ENCODE data around the gene SNAI3. TPM values are rescaled to one million over a fixed set of nuclear protein-coding genes. Genes with fewer than 3 reads are reported as not detected.
A peak's percentile ranks its signal among the peaks of the same experiment; 100 is the strongest.

The SNAI3 gene
- total RNA-seq, 1 donor from 2014 or later, result not detected

- DNase-seq (ENCODE audit: low read depth) (no peak), FAIRE-seq (no peak)
- H3K27me3 ChIP-seq (ENCODE audit: control insufficient read depth, insufficient read depth, low read length), result no peaks in the 10 kb centered on the region
- TF ChIP-seq CTCF (IDR thresholded peaks at IDR 0.05; ENCODE audit: insufficient read depth, low read length, severe bottlenecking), result no peak
- peaks cover 35% of the 10 kb centered on the region for H3K36me3 ChIP-seq (ENCODE audit: control insufficient read depth, insufficient read depth, low read length)
- no peak overlapping the region for H3K4me3 ChIP-seq (ENCODE audit: low read depth, low read length)
These were observed 29.2 kb upstream of the SNAI3 start for GRCh38 chr16:88715312-88716190.

DNA sequence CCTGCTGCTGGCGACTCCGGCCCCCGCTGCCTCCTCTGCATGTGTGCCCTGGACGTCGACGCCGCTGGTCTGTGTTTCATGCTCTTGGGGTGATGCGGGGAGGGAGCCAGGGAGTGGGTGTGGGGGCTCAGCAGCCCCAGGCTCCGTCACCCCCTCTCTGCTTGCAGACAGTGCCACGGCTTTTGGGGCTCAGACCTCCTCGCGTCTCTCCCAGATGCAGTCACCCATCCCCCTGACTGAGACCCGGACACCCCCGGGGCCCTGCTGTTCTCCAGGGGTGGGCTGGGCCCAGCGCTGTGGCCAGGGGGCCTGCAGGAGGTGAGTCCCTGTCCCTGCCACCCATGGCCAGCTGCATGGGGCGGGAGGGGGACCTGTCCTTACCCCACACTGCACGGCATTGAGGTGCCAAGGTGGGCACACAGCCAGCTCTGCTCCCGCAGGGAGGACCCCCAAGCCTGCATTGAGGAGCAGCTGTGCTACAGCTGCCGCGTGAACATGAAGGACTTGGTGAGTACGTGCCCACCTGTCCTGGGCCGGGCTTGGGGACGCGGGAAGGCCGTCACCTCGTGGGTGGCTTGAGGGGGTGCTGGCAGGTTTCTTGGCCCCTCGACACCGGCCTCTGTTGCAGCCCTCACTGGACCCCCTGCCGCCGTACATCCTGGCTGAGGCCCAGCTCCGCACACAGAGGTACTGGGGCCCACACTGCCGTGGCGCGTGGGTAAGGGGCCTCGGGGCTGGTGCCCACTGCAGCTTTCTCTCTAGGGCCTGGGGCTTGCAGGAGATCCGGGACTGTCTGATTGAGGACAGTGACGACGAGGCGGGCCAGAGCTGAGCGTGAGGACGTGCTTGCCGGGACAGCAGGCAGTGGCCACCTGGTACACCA is 28.4 kb upstream of the SNAI3 start:
- H3K36me3 ChIP-seq (ENCODE audit: control insufficient read depth, insufficient read depth, low read length), result peaks cover 33% of the 10 kb centered on the region
- no peak for TF ChIP-seq CTCF (IDR thresholded peaks at IDR 0.05; ENCODE audit: insufficient read depth, low read length, severe bottlenecking)
- no peak for DNase-seq (ENCODE audit: low read depth)
- H3K27me3 ChIP-seq (ENCODE audit: control insufficient read depth, insufficient read depth, low read length), result no peaks in the 10 kb centered on the region
- FAIRE-seq, result no peak
- no peak overlapping the region for H3K4me3 ChIP-seq (ENCODE audit: low read depth, low read length)

- FAIRE-seq (no peak), DNase-seq (ENCODE audit: low read depth) (peak; percentile 28)
- Histone ChIP-seq H3K27me3 (ENCODE audit: control insufficient read depth, insufficient read depth, low read length) (no peaks in the 10 kb centered on the region), H3K4me3 (ENCODE audit: low read depth, low read length) (no peak overlapping the region), H3K36me3 (ENCODE audit: control insufficient read depth, insufficient read depth, low read length) (peaks cover 25% of the 10 kb centered on the region)
- no peak for TF ChIP-seq CTCF (IDR thresholded peaks at IDR 0.05; ENCODE audit: insufficient read depth, low read length, severe bottlenecking)
These were observed 27.5 kb upstream of the SNAI3 start for GRCh38 chr16:88713568-88714419.

DNA sequence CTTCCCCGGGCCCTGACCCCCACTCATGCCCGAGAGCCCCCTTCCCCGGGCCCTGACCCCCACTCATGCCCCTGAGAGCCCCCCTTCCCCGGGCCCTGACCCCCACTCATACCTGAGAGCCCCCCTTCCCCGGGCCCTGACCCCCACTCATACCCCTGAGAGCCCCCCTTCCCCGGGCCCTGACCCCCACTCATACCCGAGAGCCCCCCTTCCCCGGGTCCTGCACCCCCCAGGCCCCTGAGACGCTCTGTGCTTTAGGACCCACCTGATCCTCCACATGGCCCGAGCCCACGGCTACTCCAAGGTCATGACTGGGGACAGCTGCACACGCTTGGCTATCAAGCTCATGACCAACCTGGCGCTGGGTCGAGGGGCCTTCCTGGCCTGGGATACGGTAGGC is 26.7 kb upstream of the SNAI3 start:
- H3K4me3 ChIP-seq (ENCODE audit: low read depth, low read length), result no peak overlapping the region
- H3K27me3 ChIP-seq (ENCODE audit: control insufficient read depth, insufficient read depth, low read length), result no peaks in the 10 kb centered on the region
- no peak for FAIRE-seq
- TF ChIP-seq CTCF (IDR thresholded peaks at IDR 0.05; ENCODE audit: insufficient read depth, low read length, severe bottlenecking), result no peak
- no peak for DNase-seq (ENCODE audit: low read depth)
- peaks cover 23% of the 10 kb centered on the region for H3K36me3 ChIP-seq (ENCODE audit: control insufficient read depth, insufficient read depth, low read length)

DNA sequence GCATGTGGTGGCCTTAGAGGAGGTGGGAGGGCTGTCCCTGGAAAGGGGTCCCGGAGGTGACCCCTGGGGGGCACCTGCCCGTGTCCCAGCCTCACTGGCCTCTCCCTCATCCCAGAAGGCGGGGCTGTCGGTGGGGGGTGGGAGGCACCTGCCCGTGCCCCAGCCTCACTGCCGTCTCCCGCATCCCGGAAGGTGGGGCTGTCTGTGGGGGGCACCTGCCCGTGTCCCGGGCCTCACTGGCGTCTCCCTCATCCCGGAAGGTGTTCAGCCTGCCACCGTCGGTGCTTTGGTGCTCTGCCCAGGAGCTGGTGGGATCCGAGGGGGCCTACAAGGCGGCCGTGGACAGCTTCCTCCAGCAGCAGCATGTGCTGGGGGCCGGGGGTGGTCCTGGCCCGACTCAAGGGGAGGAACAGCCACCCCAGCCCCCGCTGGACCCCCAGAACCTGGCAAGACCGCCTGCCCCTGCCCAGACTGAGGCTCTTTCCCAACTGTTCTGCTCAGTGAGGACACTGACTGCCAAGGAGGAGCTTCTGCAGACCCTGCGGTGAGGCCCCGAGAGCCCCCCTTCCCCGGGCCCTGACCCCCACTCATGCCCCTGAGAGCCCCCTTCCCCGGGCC is 26.2 kb upstream of the SNAI3 start:
- DNase-seq (ENCODE audit: low read depth), result no peak
- Histone ChIP-seq H3K36me3 (ENCODE audit: control insufficient read depth, insufficient read depth, low read length) (peaks cover 20% of the 10 kb centered on the region), H3K27me3 (ENCODE audit: control insufficient read depth, insufficient read depth, low read length) (no peaks in the 10 kb centered on the region), H3K4me3 (ENCODE audit: low read depth, low read length) (no peak overlapping the region)
- FAIRE-seq, result no peak
- TF ChIP-seq CTCF (IDR thresholded peaks at IDR 0.05; ENCODE audit: insufficient read depth, low read length, severe bottlenecking), result no peak

All from bronchial epithelial cell (primary cell).